K562 (cell line): ENCODE measurements around the gene GIPR.

Source experiments
- ESRRA ChIP-seq: fragments of 450-650 bp; IDR thresholded peaks from 2 replicates; pipeline ENCODE4 v1.6.1; 2014; ENCODE audit warnings: low read depth, mild to moderate bottlenecking, moderate library complexity, borderline replicate concordance
- FOXP1 ChIP-seq: sonication (generic); formaldehyde crosslinking; IDR thresholded peaks from 2 replicates; pipeline ENCODE4 v1.8.0; 2022; ENCODE audit warnings: mild to moderate bottlenecking, missing genetic modification reagents
- GATA2 ChIP-seq: sonication (generic); formaldehyde crosslinking; IDR thresholded peaks from 2 replicates; pipeline ENCODE4 v1.4.0; 2020; ENCODE audit warnings: mild to moderate bottlenecking, missing genetic modification reagents
- JUN ChIP-seq, 2 experiments: sonication (generic) in 1 of 2; formaldehyde crosslinking in 1 of 2; IDR thresholded peaks; 2 replicates each; pipeline versions ENCODE4 v1.6.1 to v1.8.0; 2012 to 2022; ENCODE audit warnings: borderline replicate concordance in 2 of 2, mild to moderate bottlenecking in 2 of 2, improper control_type of control experiment in 1 of 2, low read depth in 1 of 2, low read length in 1 of 2, missing genetic modification reagents in 1 of 2
- KDM4B ChIP-seq, 2 experiments: fragments of 450-650 bp in 1 of 2; sonication (generic) in 1 of 2; IDR thresholded peaks; 2 replicates each; pipeline ENCODE4 v1.6.1; 2016 to 2017; ENCODE audit warnings: borderline replicate concordance in 2 of 2, antibody characterized with exemption in 1 of 2, low read depth in 1 of 2, mild to moderate bottlenecking in 1 of 2
- POLR2A ChIP-seq: fragments of 450-650 bp; conservative IDR thresholded peaks from 2 replicates; pipeline ENCODE4 v1.6.1; 2016
- POLR2AphosphoS5 ChIP-seq: IDR thresholded peaks from 2 replicates; pipeline ENCODE4 v1.6.1; 2011; ENCODE audit warnings: mild to moderate bottlenecking, low read depth, low read length, moderate library complexity; ENCODE audit not compliant: control insufficient read depth, insufficient read depth
- SETDB1 ChIP-seq: IDR thresholded peaks from one replicate; pipeline ENCODE4 v1.6.1; 2012; ENCODE audit warnings: low read length, control low read depth, inconsistent platforms
- ZNF175 ChIP-seq: fragments of 200-800 bp; sonication (Bioruptor generic); IDR thresholded peaks from 2 replicates; pipeline ENCODE4 v1.6.1; 2016; ENCODE audit warnings: low read depth, mild to moderate bottlenecking, missing genetic modification characterization, missing compliant biosample characterization
- ZNF274 ChIP-seq: IDR thresholded peaks from 2 replicates; pipeline ENCODE4 v1.6.1; 2011; ENCODE audit warnings: low read depth, mild to moderate bottlenecking, low read length, moderate library complexity, borderline replicate concordance
- ZNF583 ChIP-seq: fragments of 250-450 bp; sonication (Bioruptor Pico); IDR thresholded peaks from 2 replicates; pipeline ENCODE4 v1.4.0; 2020
- TF ChIP-seq, protein P1 (sequence below), 3 experiments: IDR thresholded peaks in 2 of 3; conservative IDR thresholded peaks in 1 of 3; 2 replicates each; pipeline ENCODE4 v1.5.1; 2011 to 2012; ENCODE audit warnings: low read length in 3 of 3, mild to moderate bottlenecking in 3 of 3, control low read depth in 2 of 3, improper control_type of control experiment in 1 of 3, inconsistent platforms in 1 of 3, low read depth in 1 of 3, mixed read lengths in 1 of 3, moderate library complexity in 1 of 3; ENCODE audit not compliant: insufficient read depth in 2 of 3
- TF ChIP-seq, protein P2 (sequence below), 2 experiments: fragments of 450-650 bp in 1 of 2; sonication (generic) in 1 of 2; formaldehyde crosslinking in 1 of 2; IDR thresholded peaks in 1 of 2; conservative IDR thresholded peaks in 1 of 2; 2 replicates each; pipeline versions ENCODE4 v1.6.1 to v1.8.1; 2016 to 2023; ENCODE audit warnings: mild to moderate bottlenecking in 2 of 2, moderate library complexity in 2 of 2, inconsistent platforms in 1 of 2, missing genetic modification reagents in 1 of 2
- TF ChIP-seq, protein P3 (sequence below), 2 experiments: fragments of 200-800 bp in 1 of 2; sonication (Bioruptor generic) in 1 of 2; sonication (generic) in 1 of 2; formaldehyde crosslinking in 1 of 2; IDR thresholded peaks in 1 of 2; conservative IDR thresholded peaks in 1 of 2; 2 replicates each; pipeline versions ENCODE4 v1.5.0 to v1.6.1; 2016 to 2020; ENCODE audit warnings: missing compliant biosample characterization in 1 of 2, missing genetic modification characterization in 1 of 2, missing genetic modification reagents in 1 of 2

DNA sequence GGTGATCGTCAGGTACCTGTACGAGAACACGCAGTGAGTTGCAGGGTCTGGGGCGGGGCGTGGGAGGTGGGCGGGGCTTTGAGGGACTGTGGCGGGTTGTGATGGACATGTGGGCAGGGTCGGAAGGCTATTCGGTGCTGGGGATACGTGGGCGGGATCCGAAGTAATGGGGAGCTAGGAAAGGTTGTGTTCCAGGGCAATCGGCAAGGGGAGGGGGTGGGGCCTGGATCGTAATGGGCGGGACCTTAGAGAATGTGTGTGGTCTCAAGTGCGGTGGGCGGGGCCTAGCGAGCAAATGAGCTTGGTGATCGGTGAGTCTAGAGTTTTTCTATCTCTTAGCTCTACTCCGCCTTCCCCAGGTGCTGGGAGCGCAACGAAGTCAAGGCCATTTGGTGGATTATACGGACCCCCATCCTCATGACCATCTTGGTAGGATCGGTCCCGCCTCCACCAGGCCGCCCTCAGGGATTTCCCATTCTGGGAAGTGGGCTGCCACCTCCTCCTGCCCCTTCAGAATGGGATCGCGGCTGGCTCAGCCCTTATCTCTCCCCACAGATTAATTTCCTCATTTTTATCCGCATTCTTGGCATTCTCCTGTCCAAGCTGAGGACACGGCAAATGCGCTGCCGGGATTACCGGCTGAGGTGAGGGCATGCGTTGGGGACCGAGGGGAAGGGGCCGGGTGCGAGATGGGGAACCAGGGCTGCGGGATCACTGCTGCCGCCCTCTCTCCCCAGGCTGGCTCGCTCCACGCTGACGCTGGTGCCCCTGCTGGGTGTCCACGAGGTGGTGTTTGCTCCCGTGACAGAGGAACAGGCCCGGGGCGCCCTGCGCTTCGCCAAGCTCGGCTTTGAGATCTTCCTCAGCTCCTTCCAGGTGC lies 9.6 kb downstream of the GIPR start:
- no peak for TF ChIP-seq POLR2AphosphoS5
- no peak for TF ChIP-seq ZNF583 (CRISPR knock-in tag)
- no peak for TF ChIP-seq ZNF274
- no peak for TF ChIP-seq POLR2A
- TF ChIP-seq SETDB1: no peak
- TF ChIP-seq, protein P1, sequence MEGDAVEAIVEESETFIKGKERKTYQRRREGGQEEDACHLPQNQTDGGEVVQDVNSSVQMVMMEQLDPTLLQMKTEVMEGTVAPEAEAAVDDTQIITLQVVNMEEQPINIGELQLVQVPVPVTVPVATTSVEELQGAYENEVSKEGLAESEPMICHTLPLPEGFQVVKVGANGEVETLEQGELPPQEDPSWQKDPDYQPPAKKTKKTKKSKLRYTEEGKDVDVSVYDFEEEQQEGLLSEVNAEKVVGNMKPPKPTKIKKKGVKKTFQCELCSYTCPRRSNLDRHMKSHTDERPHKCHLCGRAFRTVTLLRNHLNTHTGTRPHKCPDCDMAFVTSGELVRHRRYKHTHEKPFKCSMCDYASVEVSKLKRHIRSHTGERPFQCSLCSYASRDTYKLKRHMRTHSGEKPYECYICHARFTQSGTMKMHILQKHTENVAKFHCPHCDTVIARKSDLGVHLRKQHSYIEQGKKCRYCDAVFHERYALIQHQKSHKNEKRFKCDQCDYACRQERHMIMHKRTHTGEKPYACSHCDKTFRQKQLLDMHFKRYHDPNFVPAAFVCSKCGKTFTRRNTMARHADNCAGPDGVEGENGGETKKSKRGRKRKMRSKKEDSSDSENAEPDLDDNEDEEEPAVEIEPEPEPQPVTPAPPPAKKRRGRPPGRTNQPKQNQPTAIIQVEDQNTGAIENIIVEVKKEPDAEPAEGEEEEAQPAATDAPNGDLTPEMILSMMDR (IDR thresholded peaks at IDR 0.05 in 2 of 3, conservative IDR thresholded peaks at IDR 0.05 in 1 of 3; ENCODE audit: insufficient read depth in 2 of 3, low read depth in 1 of 3, low read length in 3 of 3): no peak
- TF ChIP-seq ESRRA: no peak
- no peak for TF ChIP-seq GATA2 (CRISPR knock-in tag)
- TF ChIP-seq FOXP1 (CRISPR knock-in tag): no peak
- TF ChIP-seq ZNF175 (CRISPR knock-in tag): no peak
- TF ChIP-seq, protein P2, sequence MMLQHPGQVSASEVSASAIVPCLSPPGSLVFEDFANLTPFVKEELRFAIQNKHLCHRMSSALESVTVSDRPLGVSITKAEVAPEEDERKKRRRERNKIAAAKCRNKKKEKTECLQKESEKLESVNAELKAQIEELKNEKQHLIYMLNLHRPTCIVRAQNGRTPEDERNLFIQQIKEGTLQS (IDR thresholded peaks at IDR 0.05): no peak
- TF ChIP-seq, protein P2 (CRISPR knock-in tag; conservative IDR thresholded peaks at IDR 0.05): no peak
- TF ChIP-seq, protein P3, sequence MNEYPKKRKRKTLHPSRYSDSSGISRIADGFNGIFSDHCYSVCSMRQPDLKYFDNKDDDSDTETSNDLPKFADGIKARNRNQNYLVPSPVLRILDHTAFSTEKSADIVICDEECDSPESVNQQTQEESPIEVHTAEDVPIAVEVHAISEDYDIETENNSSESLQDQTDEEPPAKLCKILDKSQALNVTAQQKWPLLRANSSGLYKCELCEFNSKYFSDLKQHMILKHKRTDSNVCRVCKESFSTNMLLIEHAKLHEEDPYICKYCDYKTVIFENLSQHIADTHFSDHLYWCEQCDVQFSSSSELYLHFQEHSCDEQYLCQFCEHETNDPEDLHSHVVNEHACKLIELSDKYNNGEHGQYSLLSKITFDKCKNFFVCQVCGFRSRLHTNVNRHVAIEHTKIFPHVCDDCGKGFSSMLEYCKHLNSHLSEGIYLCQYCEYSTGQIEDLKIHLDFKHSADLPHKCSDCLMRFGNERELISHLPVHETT (CRISPR knock-in tag; conservative IDR thresholded peaks at IDR 0.05 in 1 of 2, IDR thresholded peaks at IDR 0.05 in 1 of 2): no peak
- TF ChIP-seq KDM4B (IDR thresholded peaks at IDR 0.05; ENCODE audit: borderline replicate concordance in 2 of 2, low read depth in 1 of 2): no peak
- no peak for TF ChIP-seq JUN (IDR thresholded peaks at IDR 0.05; ENCODE audit: borderline replicate concordance, low read depth, low read length)
- TF ChIP-seq JUN (CRISPR knock-in tag; IDR thresholded peaks at IDR 0.05; ENCODE audit: borderline replicate concordance): no peak
